Vagina (tissue), 2 donors: ENCODE results near the gene DIPK1B.

Experiments
- CTCF ChIP-seq, 3 experiments: fragments of 450-650 bp in 2 of 3; fragments of 200-600 bp in 1 of 3; sonication (generic) in 1 of 3; IDR thresholded peaks; one replicate each; pipeline ENCODE4 v1.5.1; 2017 to 2019; ENCODE audit warnings: antibody characterized with exemption in 3 of 3, mild to moderate bottlenecking in 2 of 3, moderate library complexity in 2 of 3
- POLR2A ChIP-seq, 2 donors: fragments of 450-650 bp; IDR thresholded peaks; one replicate each; pipeline ENCODE4 v1.6.1; 2017; ENCODE audit warnings: antibody characterized with exemption in 2 of 2, mild to moderate bottlenecking in 2 of 2, moderate library complexity in 2 of 2
- POLR2AphosphoS5 ChIP-seq, 2 donors: sonication (generic); formaldehyde crosslinking; IDR thresholded peaks; one replicate each; pipeline ENCODE4 v1.9.0; 2017; ENCODE audit warnings: antibody characterized with exemption in 2 of 2, mild to moderate bottlenecking in 2 of 2, low read depth in 1 of 2; ENCODE audit not compliant: insufficient read depth in 1 of 2

- TF ChIP-seq CTCF (IDR thresholded peaks at IDR 0.05) (no peak), POLR2AphosphoS5 (IDR thresholded peaks at IDR 0.05; ENCODE audit: insufficient read depth in 1 of 2, low read depth in 1 of 2) (no peak), POLR2A (IDR thresholded peaks at IDR 0.05) (no peak)
Observed at GRCh38 chr9:136751814-136752213, 39.4 kb downstream of the DIPK1B start.
